Loucy (cell line): Measurements from ENCODE around the gene SEL1L3.

Source experiments
- EZH2phosphoT487 ChIP-seq: fragments of 200-600 bp; IDR thresholded peaks from 2 replicates; pipeline ENCODE4 v1.6.1; 2018; ENCODE audit warnings: antibody characterized with exemption, mild to moderate bottlenecking, moderate library complexity, borderline replicate concordance
- TF ChIP-seq, protein P1 (sequence below): fragments of 200-600 bp; sonication (generic); conservative IDR thresholded peaks from 2 replicates; pipeline ENCODE4 v1.5.1; 2014; ENCODE audit warnings: mild to moderate bottlenecking, antibody characterized with exemption, low read length

DNA sequence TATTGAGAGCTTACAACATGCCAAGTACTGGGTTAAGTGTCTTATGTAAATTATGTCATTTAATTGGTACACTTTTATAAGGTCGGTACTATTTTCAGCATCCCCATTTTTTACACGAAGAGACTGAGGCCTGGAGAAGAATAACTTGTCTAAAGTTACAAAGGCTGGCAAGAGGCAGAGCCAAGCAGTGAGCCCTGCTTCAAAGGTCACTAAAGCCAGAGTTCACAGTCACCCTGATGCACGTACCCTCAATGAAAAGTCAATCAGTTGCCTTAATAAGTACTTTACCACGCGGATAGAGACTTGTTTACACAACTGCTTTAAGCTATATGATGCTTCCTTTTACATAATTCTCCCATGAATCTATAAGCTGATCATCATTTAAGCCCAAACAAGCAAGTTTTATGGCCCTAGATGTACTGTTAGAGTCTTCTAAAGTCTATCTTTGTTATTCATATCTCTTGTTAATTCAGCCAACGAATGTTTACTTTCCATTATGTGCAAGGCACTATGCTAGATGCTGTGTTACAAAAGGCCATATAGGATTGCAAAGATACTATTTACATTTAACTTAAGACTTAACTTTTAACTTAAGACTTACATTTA lies 57.4 kb downstream of the SEL1L3 start:
- TF ChIP-seq, protein P1, sequence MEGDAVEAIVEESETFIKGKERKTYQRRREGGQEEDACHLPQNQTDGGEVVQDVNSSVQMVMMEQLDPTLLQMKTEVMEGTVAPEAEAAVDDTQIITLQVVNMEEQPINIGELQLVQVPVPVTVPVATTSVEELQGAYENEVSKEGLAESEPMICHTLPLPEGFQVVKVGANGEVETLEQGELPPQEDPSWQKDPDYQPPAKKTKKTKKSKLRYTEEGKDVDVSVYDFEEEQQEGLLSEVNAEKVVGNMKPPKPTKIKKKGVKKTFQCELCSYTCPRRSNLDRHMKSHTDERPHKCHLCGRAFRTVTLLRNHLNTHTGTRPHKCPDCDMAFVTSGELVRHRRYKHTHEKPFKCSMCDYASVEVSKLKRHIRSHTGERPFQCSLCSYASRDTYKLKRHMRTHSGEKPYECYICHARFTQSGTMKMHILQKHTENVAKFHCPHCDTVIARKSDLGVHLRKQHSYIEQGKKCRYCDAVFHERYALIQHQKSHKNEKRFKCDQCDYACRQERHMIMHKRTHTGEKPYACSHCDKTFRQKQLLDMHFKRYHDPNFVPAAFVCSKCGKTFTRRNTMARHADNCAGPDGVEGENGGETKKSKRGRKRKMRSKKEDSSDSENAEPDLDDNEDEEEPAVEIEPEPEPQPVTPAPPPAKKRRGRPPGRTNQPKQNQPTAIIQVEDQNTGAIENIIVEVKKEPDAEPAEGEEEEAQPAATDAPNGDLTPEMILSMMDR = no peak
- no peak for TF ChIP-seq EZH2phosphoT487
